HG02759 (cell line): ENCODE measurements around the gene MAPT.
"Not testable (repeated sequence)": the region's sequence is repeated elsewhere in the genome, so short reads cannot be mapped to it uniquely, and the experiment has no call there.

Source experiments
- ATAC-seq: cut with Tn5 transposase; IDR thresholded peaks from one replicate; pipeline ENCODE4 v1.9.1; 2021; ENCODE audit warnings: mild to moderate bottlenecking, moderate library complexity; ENCODE audit not compliant: unreplicated experiment

Gene MAPT

DNA sequence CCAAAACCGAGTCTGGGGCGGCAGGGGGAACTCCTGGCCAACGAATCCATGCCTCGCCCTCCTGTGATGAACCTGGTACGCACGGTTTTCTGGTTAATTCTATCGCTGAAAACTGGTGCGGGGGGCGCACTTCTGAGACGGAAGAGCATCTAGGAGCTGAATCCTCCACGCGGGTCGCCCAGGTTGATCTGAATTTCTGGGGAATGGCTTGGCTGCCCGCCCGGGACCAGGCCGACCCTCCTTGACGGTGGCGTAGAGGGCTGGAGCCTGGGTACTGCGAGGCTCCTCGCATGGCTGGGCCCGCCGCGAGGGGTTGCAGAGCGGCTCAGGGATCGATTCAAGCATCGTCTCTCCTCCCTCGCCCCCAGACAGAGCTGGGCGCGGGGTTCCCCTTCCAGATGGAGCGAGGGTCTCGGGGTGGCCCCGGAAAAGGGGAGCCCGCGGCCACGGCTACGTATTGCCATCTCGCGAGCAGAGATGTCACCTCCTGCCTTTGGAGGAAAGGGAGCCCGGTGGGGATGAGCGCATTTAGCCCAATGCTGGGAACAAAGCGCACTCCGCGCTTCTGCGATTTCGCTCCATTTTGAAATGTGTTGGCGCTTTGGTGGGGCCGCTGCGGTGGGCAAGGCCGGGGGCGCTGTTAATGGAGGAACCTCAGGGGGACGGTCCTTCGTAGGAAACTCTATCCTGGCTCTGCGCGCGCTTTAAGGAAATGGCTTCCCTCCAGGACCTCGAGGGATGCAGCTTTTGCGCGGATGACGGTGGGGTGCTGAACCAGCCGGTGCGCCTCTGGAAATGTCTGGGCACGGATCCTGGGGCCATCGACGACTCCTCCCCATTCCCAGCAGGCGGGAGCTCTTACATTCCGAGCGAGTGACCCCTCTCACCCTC lies 2.7 kb downstream of the MAPT start:
- ATAC-seq = no peak

DNA sequence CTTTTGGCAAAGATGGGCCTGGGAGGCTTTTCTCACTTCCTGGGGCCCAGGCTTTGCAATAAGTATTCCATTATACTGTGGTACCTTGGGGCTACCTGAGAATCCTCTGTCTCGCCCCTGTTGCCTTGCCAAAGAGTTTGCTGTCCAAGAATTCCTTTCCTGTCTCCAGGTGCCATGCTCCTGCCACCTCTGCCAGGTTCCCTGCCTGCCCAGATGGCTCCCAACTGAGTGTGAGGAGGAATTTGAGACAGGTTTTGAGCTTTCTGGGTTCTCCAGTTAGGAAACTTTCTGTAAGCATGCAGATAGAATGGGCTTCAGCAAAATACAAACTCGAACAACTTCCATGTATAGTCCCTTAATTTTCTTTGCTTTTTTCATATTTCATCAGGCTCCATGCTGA lies 5.8 kb downstream of the MAPT start:
- ATAC-seq = no peak

DNA sequence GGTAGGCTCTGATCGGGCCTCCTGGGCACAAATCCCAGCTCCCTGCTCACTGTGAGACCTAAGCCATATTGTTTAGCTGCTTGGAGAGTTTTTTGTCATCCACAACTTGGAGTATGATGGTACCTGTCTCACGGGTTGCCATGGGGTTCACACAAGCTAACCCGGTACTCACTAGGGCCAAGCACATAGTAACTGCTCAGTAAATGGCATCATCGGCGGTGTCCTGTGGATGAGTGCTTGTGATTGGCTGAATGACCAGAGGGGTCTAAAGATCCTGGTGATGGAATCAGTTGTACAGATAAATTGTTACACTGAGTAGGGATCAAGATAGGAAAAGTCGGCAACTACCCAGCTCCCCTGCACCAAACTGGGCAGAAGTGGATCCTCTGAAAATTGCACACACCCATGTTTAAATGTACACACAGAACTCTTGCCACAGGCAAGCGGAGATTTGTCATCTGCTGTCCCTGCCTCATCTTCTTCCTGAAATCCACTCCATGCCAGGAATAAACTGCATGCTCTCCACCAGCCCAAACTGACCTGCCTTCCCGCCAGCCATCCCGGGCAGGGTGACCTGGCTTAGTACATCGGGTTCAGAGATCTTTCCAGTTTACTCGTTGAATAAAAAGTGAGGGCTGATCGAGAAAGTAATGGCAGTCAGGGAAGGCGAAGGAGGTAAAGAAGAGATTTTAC lies 6.5 kb downstream of the MAPT start:
- ATAC-seq = no peak

DNA sequence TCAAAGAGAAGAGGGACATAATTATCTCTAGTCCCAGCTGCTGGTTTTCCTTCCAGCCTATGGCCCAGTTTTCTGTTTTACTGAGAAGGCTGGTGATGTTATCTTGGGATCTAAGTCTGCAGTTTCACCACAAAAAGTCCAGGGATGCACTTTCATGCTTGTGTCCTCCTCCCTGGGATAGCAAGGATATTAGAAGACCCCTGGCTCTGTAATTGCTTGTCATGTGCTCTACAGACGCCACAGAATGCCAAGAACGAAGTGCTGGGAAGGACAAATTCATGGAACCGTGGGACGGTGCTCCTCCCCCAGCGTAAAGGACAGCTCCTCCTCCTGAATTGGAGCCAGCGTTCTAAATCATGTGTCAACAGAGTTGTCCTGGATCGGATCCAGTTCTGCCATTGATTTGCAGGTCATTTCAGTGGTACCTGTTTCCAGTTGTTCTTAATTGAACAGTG lies 8.6 kb downstream of the MAPT start:
- no peak for ATAC-seq

DNA sequence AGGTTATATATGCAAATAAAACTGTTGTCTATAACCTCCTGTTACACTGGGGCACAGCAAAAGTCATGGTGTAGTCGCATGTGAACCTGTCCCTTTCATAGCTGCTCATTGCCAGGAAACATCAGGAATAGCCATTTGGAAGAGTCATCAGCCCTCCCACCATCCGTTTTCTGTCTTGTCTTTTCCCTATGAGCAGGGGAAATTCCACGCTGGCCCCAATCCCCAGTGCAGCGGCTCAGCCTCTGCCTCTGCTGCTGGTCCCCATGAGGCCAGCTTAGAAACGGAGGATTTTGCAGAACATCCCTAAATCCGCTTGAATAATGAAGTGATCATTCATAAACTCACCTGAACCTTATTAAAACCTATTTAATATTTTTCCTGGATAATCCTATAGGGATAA lies 10.5 kb downstream of the MAPT start:
- no peak for ATAC-seq

DNA sequence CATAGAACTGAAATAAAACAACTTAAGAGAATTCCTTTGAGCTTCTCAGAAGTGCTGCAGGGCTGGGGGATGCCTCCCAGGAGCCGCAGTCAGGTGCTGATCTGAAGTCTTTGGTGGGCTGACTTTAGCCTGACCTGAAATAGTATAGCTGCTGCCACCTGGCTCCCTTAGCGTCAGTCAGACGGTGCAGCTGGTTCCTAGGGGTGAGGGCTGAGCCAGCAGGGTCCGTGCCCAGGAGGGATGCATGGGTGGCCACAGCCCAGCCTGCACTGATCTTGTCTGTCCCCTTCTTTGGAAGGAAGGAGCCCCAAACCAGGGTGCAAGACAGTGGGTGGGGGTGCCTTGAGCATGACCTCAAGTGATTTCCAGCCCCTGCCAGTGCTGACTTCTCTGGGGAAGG lies 11.5 kb downstream of the MAPT start:
- ATAC-seq = no peak

DNA sequence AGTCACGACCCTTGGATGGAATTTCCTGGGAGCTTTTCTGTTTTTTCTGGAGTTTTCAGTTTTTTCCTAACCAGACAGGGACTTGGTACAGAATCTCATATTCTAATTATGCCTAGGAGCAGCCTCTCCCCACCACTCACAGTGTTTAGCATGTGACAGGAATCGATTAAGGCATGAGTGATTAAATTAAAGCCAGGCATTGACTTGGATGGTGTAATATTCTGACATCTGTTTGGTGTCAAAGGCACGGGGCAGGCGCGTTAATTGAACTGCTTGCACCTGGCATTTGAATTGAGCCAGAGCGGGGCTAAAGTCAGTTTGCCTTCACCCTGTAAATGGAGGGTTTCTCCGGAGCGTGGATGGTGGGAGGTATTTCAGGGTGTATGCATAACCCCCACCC lies 11.9 kb downstream of the MAPT start:
- ATAC-seq = no peak

DNA sequence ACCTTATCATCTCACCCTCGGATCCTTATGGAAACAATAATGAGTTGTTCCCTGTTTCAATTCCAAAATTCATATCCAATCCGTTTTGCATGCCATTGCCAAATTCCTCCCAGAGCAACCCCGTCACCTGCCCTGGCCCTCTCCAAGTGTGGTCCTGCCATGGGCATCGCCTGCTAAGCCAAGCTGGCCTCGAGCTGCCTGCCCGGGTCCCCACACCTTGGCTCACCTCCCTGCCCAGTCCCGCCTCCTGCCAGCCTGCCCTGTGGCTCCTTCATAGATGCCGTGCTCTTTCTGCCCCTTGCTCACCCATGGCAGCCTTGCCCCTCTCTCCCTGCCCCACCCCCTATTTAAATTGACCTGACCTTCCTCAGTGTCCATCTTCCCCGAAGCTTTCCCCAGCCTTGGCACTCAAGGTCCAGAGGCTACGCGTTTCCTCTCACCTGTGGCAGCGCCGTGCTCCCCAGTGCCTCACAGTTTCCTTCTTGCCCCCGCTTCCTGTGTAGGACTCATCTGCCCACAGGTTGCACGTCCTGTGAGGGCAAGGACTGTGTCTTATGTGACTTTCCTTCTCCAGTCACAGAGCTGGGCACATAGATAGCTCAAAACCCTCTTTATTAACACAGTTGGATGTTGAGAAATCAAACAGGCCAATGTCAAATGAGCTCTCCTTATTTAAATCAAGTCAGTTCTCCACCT lies 12.7 kb downstream of the MAPT start:
- ATAC-seq = no peak

DNA sequence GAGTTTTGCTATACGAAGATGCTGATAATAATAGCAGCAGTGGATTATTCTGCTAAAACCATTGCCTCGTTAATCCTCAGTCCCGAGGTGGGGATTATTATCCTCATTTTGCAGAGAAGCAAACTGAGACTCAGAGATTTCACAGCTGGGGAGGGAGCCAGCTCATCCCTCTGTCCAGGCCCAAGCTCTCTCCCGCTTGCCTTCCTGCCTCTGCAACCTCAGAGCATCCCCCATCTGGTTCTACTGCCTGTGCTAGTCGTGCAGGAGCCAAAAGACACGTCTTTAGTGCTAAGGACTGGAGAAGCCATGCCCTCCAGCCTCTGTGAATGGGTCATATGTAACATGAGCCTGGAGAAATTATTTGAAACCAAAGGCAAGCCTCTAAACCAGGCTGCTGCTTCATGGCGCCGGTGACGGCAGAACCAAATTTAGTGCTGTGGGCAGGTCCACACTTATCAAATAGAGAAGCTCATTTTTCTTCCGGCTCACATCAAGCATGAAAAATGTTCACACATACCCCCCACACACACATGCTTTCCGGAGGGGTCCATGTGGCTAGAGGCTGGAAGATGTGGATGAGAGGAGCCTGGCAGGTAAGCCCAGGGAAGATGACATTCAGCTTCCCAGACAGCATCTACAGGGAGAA lies 13.5 kb downstream of the MAPT start:
- ATAC-seq = no peak

DNA sequence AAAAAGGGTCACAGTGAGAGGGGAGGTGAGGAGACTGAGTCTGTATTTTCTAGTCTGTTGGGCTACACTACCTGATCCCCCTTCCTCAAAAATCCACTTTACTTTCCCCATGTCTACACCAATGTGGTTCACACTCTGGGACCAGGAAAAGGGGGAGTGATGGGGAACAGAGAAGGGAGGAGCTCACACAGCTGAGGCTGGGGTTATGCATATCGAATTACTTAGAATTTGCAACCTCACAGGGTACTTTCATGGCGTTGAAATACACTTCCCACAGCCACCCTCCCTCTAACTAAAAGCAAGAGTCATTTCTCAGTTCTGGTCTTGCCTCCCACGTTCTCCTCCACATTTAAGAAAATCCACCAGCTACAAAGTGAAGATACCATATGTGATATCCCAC lies 14.1 kb downstream of the MAPT start:
- no peak for ATAC-seq

DNA sequence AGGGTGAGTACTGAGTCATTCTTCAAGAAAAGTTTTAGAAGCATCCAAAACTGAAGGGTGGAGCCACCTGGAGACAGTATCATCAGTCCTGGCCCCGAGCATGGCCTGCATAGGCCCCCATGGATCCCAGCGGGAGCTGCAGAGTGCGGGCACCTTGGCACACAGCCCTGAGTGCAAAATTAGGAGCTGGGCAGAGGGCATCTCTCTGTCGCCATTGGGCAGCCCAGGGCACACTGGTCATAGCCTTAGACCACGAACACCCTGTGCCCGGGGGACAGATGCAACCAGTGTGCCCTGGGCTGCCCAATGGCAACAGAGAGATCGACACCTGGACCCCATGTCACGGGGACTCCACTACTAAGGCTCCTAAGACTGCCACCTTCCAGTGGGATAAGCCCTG lies 14.6 kb downstream of the MAPT start:
- ATAC-seq = no peak

DNA sequence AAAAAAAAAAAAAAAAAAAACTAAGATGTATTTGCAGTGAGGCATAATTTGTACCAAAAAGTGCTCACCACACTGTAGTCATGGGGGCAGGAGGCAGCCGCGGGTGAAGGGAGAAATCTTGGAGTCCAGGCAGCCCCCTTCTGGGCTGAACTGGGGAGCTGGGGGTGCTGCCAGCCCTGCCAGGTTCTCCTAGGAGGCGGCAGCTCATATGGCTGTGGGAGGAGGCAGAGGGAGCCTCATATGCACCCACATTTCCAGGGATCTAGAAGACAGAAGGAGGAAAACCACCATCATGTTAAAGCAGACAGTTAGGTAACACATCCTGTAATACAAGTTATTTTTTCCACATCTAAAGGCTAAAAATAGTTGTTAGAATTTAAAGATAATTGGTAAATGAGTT lies 16.3 kb downstream of the MAPT start:
- ATAC-seq = no peak

DNA sequence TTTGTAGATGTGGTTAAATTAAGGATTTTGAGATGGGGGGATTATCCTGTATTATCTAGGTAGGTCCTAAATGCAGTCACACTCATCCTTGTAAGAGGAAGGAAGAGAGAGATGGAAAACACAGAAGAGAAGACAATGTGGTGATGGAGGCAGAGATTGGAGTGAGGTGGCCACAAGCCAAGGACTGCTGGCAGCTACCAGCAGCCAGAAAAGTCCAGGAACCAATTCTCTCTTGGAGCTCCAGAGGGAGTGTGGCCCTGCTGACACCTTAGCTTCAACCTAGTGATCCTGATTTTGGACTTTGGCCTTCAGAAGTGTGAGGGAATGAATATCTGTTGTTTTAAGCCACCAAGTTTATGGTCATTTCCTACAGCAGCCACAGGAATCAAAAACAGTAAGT lies 18.0 kb downstream of the MAPT start:
- ATAC-seq = no peak

DNA sequence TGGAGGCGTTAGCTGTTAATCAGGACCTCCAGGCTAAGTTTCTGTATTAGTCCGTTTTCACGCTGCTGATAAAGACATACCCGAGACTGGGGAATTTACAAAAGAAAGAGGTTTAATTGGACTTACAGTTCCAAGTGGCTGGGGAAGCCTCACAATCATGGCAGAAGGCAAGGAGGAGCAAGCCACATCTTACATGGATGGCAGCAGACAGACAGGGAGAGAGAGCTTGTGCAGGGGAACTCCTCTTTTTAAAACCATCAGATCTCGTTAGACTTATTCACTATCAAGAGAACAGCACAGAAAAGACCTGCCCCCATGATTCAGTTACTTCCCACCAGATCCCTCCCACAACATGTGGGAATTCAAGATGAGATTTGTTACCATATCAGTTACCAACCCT lies 18.7 kb downstream of the MAPT start:
- not testable (repeated sequence) for ATAC-seq

DNA sequence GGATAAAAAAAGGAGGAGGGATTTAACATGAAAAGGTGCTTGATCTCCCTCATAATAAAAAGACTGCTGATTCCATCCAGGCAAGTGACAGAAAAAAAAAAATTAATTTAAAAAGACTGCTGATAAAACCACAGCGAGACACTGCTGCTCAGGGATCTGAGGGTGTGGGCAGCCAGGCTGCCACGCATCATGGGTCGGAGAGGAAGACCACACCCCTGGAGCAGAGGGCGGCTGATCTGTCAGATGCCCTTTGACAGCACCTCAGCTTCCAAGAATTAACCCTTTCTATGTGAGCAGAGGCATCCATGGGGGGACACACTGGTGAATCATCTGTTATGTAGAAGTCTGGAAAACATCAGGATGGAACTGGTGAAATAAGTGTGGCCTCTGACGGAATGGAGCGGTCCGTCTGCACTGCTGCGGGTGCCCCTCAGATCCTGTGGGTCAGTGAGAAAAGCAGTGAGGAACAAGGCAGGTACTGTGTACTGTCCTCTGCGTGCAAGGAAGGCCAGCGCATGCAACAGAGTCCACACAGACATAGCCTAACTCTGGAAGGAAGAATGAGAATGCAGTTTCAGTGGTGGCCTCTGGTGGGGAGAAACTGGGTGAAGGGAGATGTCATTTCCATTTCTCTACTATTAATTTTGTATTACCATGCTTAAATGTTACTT lies 19.8 kb downstream of the MAPT start:
- no peak for ATAC-seq

DNA sequence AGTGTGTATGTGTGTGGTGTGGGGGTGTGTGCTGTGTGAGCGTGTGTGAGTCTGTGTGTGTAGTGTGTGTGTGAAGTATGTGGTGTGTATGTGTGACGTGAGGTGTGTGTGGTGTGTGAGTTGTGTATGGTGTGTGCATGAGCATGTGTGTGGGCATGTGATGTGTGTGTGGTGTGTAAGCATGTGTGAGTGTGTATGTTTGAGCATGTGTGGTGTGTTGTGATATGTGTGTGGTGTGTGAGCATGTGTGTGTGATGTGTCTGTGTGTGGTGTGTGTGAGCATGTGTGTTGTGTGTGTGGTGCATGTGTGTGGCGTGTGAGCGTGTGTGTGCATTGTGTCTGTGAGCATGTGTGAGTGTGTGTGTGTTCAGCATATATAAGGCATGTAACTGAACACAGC lies 20.9 kb downstream of the MAPT start:
- ATAC-seq = no peak

DNA sequence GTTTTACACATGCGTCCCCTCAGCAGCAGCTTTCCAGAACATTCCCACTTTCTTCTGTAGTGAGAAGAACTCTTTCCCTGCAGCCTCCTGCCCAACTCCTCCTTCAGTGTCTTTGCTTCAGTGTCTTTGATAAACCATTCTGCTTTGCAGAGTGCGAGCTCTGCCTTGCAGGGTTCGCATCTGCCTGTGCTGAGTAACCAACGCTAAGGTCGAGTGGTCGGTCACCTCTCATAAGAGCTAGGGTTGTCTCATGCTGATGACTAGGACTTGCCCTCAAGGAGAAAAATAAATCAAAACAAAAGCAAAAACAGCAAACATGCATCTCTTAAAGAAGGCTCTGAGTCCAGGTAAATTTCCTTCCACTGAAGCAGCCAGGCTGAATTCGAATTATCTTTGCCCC lies 22.7 kb downstream of the MAPT start:
- no peak for ATAC-seq

DNA sequence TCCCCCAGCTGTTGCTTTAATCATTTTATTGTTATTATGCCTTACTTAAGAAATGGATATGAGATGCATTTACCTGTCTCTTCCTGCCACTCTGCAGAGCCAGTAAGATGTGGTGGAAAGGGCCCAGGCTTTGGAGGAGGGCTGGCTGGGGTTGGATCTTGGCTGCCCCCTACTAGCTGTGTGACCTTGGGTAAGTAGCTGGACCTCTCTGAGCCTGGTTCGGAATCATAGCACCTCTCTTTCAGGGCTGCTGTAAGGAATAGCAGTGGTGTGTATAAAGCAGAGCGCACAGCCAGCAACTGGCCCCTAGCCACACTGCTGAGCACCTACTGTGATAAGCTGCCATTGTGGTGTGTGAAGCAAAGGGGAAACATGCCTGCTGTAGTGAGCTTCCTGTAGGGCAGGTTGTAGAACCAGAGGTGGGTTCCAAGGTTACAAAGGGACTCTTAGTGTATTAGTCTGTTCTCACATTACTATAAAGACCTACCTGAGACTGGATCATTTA lies 23.9 kb downstream of the MAPT start:
- no peak for ATAC-seq

DNA sequence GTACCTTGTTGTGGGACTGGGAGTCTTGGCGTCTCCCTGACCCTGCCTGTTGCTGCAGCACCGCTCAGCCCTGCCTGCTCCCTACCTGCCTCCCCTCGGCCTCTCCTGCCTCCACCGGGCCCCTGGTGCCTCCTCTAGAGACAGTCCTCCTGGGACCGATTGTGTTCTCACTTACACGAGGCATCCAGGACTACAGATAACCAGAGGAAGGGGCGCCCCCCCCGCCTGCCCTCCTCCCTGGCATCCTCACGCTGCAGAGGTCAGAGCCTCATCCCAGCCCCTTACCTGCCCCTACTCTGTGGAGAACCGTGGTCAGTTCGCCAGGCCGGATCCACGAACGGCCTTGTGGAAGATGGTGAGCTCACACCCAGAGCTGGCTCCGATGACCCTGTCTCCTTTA lies 24.8 kb downstream of the MAPT start:
- no peak for ATAC-seq

DNA sequence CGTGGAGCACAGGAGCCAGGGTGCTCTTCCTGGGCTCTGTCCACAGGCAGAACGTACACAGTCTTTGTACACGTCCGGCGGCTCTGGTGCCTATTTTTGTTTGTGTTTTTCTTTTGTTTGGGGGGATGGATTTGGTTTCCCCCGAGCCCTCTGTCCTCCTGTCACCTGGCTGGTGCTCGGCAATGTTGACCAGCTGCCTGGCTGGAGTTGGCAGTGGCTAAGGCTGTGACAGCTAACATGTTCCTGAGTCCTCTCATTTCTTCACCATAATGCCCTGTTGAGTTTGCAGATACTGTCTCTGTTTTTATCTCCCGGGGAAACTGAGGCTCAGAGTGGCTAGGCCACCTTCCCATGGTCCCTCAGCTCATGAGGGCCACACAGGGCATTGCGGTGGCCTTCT lies 25.7 kb downstream of the MAPT start:
- no peak for ATAC-seq
